Measurements from ENCODE around the gene SND1.

DNA sequence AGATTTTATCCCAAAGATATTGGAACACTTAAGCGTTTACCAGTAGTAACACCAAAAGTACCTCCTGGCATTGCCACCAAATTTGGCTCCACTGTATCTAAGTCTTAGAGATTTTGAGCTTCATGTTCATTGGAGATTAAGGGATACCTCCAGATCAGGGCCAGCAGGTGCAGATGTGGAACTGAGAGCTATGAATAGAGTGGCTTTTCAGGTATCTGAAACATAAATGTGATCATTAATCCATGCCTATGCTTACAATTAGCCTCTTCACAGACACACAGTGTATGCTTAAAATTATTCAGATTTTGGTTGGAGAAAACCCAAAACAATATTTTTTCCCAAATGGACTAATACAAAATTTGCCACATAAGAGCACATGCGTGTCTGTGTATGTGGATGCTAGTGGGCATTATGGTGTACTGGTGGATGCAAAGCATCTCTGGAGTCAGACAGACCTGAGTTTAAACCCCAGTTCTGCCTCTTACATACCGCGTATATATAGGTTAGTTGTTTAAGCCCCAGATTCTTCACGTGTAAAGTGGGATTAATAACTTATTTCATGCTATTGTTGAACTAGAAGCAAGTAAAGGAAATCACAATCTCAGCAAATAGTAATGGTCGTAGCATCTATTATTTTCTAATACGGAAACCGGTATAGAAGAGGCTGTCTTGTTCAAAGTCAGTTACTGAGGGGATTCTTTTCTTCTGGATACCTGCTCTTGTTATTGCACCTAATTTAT lies 386.1 kb downstream of the SND1 start:
- TF ChIP-seq, protein P1, sequence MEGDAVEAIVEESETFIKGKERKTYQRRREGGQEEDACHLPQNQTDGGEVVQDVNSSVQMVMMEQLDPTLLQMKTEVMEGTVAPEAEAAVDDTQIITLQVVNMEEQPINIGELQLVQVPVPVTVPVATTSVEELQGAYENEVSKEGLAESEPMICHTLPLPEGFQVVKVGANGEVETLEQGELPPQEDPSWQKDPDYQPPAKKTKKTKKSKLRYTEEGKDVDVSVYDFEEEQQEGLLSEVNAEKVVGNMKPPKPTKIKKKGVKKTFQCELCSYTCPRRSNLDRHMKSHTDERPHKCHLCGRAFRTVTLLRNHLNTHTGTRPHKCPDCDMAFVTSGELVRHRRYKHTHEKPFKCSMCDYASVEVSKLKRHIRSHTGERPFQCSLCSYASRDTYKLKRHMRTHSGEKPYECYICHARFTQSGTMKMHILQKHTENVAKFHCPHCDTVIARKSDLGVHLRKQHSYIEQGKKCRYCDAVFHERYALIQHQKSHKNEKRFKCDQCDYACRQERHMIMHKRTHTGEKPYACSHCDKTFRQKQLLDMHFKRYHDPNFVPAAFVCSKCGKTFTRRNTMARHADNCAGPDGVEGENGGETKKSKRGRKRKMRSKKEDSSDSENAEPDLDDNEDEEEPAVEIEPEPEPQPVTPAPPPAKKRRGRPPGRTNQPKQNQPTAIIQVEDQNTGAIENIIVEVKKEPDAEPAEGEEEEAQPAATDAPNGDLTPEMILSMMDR (IDR thresholded peaks at IDR 0.05): no peak
- no peak for TF ChIP-seq POLR2A (IDR thresholded peaks at IDR 0.05)

Data from esophagus squamous epithelium (tissue), 4 donors.